H7 (cell line): Measurements from ENCODE around the gene CASQ1. TPM values are rescaled to one million over a fixed set of nuclear protein-coding genes. Genes with fewer than 3 reads are reported as not detected.

Source experiments
- DNase-seq: peaks from one replicate; pipeline ENCODE4 v3.0.0; 2012
- H3K27me3 ChIP-seq: 2 replicates; pipeline ENCODE4 v1.6.0; 2011; ENCODE audit warnings: mild to moderate bottlenecking, low read length; ENCODE audit not compliant: control insufficient read depth, insufficient read depth
- H3K36me3 ChIP-seq: replicated peaks from 2 replicates; pipeline ENCODE4 v1.5.1; 2011; ENCODE audit warnings: low read length; ENCODE audit not compliant: control insufficient read depth, insufficient read depth
- H3K4me3 ChIP-seq: 2 replicates; pipeline ENCODE4 v1.5.1; 2011; ENCODE audit warnings: low read depth, mild to moderate bottlenecking, control low read depth, low read length, moderate library complexity; ENCODE audit not compliant: insufficient read depth
- total RNA-seq: library from RNA; depleted of rRNA; stranded (reverse); fragments of >200 nt; shearing (Covaris generic); gene quantifications from 2 replicates; pipeline ENCODE4 v1.2.3, GENCODE V29; 2014

Gene CASQ1
- total RNA-seq, 1 experiment from 2014 or later: 4.4 TPM

DNA sequence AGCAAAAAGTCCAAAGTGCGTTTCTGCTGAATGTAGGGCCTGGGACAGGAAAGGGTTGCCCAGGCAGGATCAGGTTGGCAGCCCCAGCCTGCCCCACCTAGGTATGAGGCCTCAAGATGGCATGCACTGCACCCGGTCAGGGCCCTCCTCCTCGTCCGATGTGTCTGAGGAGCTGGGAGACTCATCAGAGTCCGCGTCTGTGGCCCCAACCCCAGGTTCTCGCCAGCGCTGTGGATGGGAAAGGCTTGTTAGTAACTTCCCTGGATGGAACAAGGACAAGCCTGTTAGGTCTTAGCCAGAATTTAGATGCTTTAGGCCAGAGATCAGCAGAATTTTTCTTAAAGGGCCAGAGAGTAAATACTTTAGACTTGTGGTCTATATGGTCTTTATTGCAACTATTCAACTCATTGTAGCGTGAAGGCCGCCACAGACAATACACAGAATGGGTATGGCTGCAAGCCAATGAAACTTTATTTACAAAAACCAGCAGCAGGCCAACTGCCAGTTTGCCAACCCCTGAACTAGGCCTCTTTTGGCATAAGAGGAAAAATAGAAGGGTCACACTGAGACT is 27.2 kb downstream of the CASQ1 start:
- no peak for DNase-seq
- Histone ChIP-seq H3K4me3 (no peak overlapping the region), H3K36me3 (peaks cover 54% of the 10 kb centered on the region), H3K27me3 (no peaks in the 10 kb centered on the region)

GRCh38 chr1:160219062-160219929 is 28.9 kb downstream of the CASQ1 start:
- H3K36me3 ChIP-seq: peaks cover 54% of the 10 kb centered on the region
- DNase-seq: peak; percentile 76
- no peaks in the 10 kb centered on the region for H3K27me3 ChIP-seq
- no peak overlapping the region for H3K4me3 ChIP-seq

DNA sequence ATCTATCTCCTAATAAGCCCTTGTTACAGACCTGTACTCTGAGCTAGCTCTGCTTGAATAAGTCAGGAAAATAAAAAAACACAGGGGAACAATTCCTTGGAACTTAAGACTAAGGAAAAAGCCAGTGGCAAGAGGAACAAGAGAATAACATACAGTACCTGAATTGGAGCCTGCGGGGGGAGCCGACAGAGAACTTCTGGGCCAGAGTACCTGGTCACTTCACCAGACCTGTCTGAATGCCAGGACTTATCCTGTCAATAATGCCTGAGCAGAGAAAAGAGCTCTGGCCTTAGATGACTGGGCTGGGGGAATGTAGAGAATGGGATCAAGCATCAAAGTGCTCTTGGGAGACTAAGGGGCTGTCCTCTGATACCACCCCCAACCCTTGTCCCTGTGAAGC is 29.9 kb downstream of the CASQ1 start:
- no peaks in the 10 kb centered on the region for H3K27me3 ChIP-seq
- peaks cover 59% of the 10 kb centered on the region for H3K36me3 ChIP-seq
- no peak for DNase-seq
- no peak overlapping the region for H3K4me3 ChIP-seq

DNA sequence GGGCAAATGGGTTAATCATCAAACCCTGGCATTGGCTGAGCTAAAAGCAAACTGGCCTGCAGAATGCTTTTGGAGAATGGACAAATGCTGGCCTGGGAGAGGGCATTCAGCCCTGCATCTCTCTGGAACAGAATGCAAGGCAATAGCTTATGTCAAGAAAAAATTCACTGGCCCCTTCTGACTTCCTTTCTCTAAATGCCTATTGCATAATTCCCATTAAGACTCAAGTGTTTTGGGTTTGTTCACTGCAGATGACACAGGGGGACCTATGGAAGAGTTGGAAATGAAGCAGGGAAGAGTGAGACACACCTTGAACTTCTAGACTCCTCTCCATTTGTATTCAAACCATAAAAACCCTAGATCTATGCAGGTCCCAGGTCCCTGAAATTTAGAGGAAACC is 30.7 kb downstream of the CASQ1 start:
- DNase-seq: no peak
- Histone ChIP-seq H3K36me3 (peaks cover 59% of the 10 kb centered on the region), H3K27me3 (no peaks in the 10 kb centered on the region), H3K4me3 (no peak overlapping the region)

DNA sequence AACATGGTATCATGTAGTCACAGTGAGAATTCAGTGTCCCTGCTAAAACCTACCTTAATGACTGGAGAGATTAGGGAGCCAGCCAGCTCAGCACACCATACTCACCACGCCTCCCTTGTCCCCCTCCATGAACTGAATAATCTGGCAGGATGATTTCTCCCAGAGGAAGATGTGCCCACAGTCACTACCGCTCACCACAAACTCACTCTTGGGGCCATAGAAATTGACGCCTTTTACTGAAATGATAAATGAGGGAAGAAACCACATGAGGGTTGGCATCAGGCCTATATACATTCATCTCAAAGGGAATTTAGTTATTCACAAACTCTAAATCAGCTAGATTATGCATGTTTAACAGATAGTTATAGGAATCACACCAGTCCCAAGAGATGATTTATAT is 32.2 kb downstream of the CASQ1 start:
- H3K4me3 ChIP-seq: no peak overlapping the region
- H3K27me3 ChIP-seq: no peaks in the 10 kb centered on the region
- DNase-seq: no peak
- H3K36me3 ChIP-seq: peaks cover 59% of the 10 kb centered on the region

DNA sequence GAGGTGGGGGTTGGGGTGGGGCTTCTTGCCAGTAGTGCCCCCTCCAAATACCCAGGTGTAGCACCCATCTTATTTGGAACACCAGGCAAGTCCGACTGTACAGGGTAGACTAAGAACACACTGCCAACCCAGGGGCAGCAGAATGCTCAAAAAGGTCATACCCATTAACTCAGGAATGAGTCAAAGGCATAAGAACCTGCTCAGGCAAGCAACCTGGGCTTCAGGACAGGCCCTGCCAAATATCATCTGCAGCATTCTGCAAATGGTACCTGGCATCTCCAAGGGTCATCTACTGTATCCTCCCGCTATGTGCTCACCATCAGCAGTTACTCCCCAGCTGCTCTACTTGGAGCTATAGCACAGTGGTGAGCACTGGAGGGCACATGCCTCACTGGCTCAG is 34.2 kb downstream of the CASQ1 start:
- Histone ChIP-seq H3K4me3 (no peak overlapping the region), H3K36me3 (peaks cover 51% of the 10 kb centered on the region), H3K27me3 (no peaks in the 10 kb centered on the region)
- DNase-seq: no peak

- peaks cover 49% of the 10 kb centered on the region for H3K36me3 ChIP-seq
- H3K27me3 ChIP-seq: no peaks in the 10 kb centered on the region
- DNase-seq: no peak
- H3K4me3 ChIP-seq: no peak overlapping the region
Measured at GRCh38 chr1:160225345-160225744, 35.0 kb downstream of the CASQ1 start.

DNA sequence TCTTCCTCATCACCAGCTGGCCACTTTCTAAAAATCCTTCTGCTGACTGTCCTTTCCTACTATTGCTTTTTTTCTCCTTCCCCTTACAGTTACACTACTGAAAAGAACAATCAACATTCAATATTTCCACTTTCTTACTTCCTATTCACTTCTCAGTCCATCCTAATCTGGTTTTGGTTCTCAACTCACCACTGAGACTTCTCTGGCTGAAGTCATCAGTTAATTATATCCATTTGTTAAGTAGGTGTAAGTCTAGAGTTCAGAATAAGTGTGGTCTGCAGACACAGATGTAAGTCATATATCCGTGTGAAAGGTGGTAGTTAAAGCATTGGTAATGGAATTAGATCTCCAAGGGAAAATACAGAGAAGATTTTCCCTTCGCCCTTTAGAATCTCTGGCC is 36.2 kb downstream of the CASQ1 start:
- Histone ChIP-seq H3K27me3 (no peaks in the 10 kb centered on the region), H3K4me3 (no peak overlapping the region), H3K36me3 (peaks cover 49% of the 10 kb centered on the region)
- no peak for DNase-seq

- Histone ChIP-seq H3K4me3 (no peak overlapping the region), H3K36me3 (peaks cover 49% of the 10 kb centered on the region), H3K27me3 (no peaks in the 10 kb centered on the region)
- DNase-seq: no peak
Measured at GRCh38 chr1:160227034-160227433, 36.7 kb downstream of the CASQ1 start.

GRCh38 chr1:160227561-160227960 is 37.2 kb downstream of the CASQ1 start:
- H3K36me3 ChIP-seq: peaks cover 45% of the 10 kb centered on the region

DNA sequence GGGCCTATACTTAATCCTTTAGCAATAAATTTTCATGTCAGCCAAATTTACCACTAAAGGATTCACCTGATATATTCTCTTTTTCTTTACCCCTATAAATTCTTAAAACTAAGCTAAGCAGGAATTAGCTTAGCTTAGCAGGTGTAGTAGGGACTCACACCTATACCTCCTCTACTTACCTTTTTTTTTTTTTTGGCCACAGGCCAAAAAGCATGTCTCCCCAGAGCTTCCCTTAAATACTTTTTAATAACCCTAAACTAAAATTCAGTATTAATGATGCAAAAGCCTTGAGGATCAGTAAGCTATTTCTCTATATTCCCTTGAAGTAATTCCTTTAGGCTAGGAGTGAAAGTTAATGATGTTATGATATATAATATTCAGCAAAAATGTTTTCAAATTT is 38.1 kb downstream of the CASQ1 start:
- Histone ChIP-seq H3K27me3 (no peaks in the 10 kb centered on the region), H3K36me3 (peaks cover 40% of the 10 kb centered on the region), H3K4me3 (no peak overlapping the region)
- no peak for DNase-seq

More at GRCh38 chr1:160227561-160227960, 37.2 kb downstream of the CASQ1 start:
- H3K4me3 ChIP-seq: no peak overlapping the region
- no peak for DNase-seq
- no peaks in the 10 kb centered on the region for H3K27me3 ChIP-seq

DNA sequence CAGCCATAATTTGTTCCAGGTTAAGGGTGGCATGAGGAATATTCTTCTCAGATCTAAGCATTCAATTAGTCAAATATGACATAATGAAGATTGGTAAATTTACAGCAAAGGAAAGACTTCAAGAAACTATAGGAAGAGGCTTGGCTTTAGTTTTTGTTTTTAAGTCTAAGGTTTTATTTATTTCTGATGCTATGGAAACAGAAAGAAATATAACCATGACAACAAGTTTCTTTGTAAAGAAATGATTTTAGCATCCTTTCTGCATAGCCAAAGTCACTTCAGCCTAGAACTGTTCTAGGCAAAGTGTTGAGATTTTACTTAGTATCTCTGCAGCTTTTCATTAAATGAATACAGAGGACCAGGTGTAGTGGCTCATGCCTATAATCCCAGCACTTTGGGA is 42.5 kb downstream of the CASQ1 start:
- peaks cover 22% of the 10 kb centered on the region for H3K36me3 ChIP-seq
- H3K27me3 ChIP-seq: no peaks in the 10 kb centered on the region
- no peak for DNase-seq
- H3K4me3 ChIP-seq: no peak overlapping the region

- DNase-seq: no peak
- no peaks in the 10 kb centered on the region for H3K27me3 ChIP-seq
- no peak overlapping the region for H3K4me3 ChIP-seq
- peaks cover 30% of the 10 kb centered on the region for H3K36me3 ChIP-seq
Measured at GRCh38 chr1:160236806-160237205, 46.4 kb downstream of the CASQ1 start.

DNA sequence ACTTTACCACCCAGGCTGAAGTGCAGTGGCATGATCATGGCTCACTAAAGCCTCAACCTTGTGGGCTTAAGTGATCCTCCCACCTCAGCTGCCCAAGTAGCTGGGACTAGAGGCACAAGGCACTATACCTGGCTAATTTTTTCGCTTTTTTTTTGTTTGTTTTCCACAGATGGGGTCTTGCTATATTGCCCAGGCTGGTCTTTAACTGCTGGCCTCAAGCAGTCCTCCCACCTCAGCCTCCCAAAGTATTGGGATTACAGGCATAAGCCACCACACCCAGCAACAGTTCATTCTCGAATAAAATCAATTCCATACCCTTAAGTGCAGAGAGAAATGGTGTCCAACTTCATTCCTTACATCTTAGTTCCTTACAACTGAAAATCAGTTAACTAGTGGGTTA is 47.2 kb downstream of the CASQ1 start:
- H3K36me3 ChIP-seq: peaks cover 30% of the 10 kb centered on the region
- no peak overlapping the region for H3K4me3 ChIP-seq
- H3K27me3 ChIP-seq: no peaks in the 10 kb centered on the region
- DNase-seq: no peak

GRCh38 chr1:160238408-160238807 is 48.0 kb downstream of the CASQ1 start:
- peaks cover 32% of the 10 kb centered on the region for H3K36me3 ChIP-seq
- no peak overlapping the region for H3K4me3 ChIP-seq
- no peaks in the 10 kb centered on the region for H3K27me3 ChIP-seq
- DNase-seq: no peak
